ENCODE measurements around the gene SEC14L2. TPM values are rescaled to one million over a fixed set of nuclear protein-coding genes. Genes with fewer than 3 reads are reported as not detected.

The SEC14L2 gene
- total RNA-seq, 1 donor from 2014 or later, result 3.0 TPM

DNA sequence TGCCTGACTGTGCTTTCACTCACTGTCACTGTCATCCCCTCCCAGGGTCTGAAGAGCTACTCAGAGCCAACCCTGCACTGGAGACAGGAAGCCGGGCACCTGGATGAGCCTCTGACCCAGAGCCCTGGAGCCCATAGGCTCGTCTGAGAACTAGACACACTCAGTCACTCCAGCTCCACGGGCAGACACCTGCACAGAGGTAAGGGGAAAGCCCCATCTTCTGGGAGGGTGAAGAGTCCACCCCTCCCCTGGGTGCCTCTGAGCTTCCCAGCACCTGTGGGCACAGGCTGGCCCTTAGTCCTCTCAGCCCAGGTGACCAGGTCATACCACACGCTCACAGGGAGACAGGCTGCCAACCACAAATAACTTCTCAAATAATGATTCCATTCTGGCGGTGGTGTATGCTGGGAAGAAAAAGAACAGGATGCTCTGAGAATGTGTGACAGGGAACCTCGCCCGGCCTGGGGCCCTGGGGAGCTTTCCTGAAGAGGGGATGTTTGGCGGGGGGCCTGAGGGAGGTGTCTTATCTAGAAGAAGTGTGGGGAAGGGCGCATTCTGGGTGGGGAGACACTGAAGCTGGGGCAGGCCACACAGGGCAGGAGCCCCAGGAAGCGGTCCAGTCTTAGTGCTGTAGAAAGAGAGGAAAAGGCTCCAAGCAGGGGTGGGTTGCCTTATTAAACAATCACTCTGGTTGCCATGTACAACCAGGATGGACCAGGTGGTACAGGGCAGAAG, 34.7 kb upstream of the SEC14L2 start:
- no peaks in the 10 kb centered on the region for H3K27me3 ChIP-seq
- DNase-seq (ENCODE audit: low spot score in 2 of 2), result no peak
- peaks cover 0 to 7% of the 10 kb centered on the region in 2 donors for H3K4me1 ChIP-seq
- intact Hi-C loops (cut with DNase I), result no loop called here
- no peaks in the 10 kb centered on the region for H3K36me3 ChIP-seq
- H3K27ac ChIP-seq, result no peak overlapping the region
- no peaks in the 10 kb centered on the region for H3K9me3 ChIP-seq
- H3K4me3 ChIP-seq, result no peak overlapping the region
- no peak for TF ChIP-seq CTCF (IDR thresholded peaks at IDR 0.05)

- Histone ChIP-seq H3K36me3 (no peaks in the 10 kb centered on the region), H3K4me3 (no peak overlapping the region), H3K9me3 (no peaks in the 10 kb centered on the region), H3K4me1 (no peaks in the 10 kb centered on the region), H3K27ac (no peak overlapping the region), H3K27me3 (no peaks in the 10 kb centered on the region)
- DNase-seq (ENCODE audit: low spot score in 2 of 2), result no peak
- intact Hi-C loops (cut with DNase I), result no loop called here
- TF ChIP-seq CTCF (IDR thresholded peaks at IDR 0.05), result no peak
These were observed 34.1 kb upstream of the SEC14L2 start for GRCh38 chr22:30362651-30363281.

DNA sequence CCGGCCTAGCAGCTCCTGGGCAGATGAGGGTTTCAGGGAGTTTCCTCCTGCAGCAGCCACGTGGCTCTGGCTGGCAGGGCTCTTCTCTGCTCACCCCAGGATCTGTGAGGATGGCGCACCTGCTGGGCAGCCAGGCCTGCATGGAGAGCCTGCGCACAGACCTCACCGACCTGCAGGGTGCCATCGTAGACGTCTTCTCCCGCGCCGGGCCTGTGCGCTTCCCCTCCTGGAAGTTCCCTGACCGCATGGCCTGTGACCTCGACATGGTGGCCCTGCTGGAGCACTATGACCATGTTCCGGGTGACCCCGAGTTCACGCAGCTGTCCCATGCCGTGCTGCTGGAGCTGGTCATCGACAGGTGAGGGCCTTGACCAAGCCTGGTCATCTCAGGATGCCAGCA, 30.9 kb upstream of the SEC14L2 start:
- no peaks in the 10 kb centered on the region for H3K9me3 ChIP-seq
- no peak overlapping the region for H3K4me3 ChIP-seq
- intact Hi-C loops (cut with DNase I), result no loop called here
- no peak for TF ChIP-seq CTCF (IDR thresholded peaks at IDR 0.05)
- no peaks in the 10 kb centered on the region for H3K36me3 ChIP-seq
- DNase-seq (ENCODE audit: low spot score in 2 of 2), result no peak
- no peak overlapping the region for H3K27ac ChIP-seq
- no peaks in the 10 kb centered on the region for H3K27me3 ChIP-seq
- no peaks in the 10 kb centered on the region for H3K4me1 ChIP-seq

DNA sequence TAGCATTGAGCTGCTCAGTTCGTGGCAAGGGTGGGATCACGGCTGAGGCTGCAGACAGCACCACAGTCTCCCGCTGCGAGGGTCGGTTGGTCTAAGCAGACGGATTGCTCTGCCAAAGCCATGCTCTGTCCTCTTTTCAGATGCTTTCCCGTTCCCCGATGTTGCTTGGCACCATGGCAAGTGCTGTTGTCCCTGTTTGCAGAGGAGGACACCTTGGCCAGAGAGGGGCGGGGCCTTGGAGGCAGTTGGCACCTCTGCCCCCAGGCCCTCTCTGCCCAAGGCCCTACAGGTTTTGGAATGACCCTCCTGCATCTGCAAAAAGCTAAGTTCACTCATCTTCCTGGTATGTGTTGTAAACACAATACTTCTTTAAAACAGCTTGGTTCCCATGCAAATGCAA, 28.4 kb upstream of the SEC14L2 start:
- H3K4me1 ChIP-seq, result no peaks in the 10 kb centered on the region
- no peaks in the 10 kb centered on the region for H3K27me3 ChIP-seq
- intact Hi-C loops (cut with DNase I), result no loop called here
- no peak for TF ChIP-seq CTCF (IDR thresholded peaks at IDR 0.05)
- no peak for DNase-seq (ENCODE audit: low spot score in 2 of 2)
- no peak overlapping the region for H3K4me3 ChIP-seq
- no peaks in the 10 kb centered on the region for H3K9me3 ChIP-seq
- H3K36me3 ChIP-seq, result no peaks in the 10 kb centered on the region
- no peak overlapping the region for H3K27ac ChIP-seq

GRCh38 chr22:30370641-30371230, 26.1 kb upstream of the SEC14L2 start:
- no peaks in the 10 kb centered on the region for H3K27me3 ChIP-seq
- TF ChIP-seq CTCF (IDR thresholded peaks at IDR 0.05), result no peak
- DNase-seq (ENCODE audit: low spot score in 2 of 2), result no peak
- no peak overlapping the region for H3K27ac ChIP-seq
- H3K36me3 ChIP-seq, result no peaks in the 10 kb centered on the region
- H3K9me3 ChIP-seq, result no peaks in the 10 kb centered on the region
- no peak overlapping the region for H3K4me3 ChIP-seq
- H3K4me1 ChIP-seq, result no peaks in the 10 kb centered on the region
- intact Hi-C loops (cut with DNase I), result no loop called here
